ENCODE measurements around the gene RWDD4.

RWDD4 gene

GRCh38 chr4:183626168-183626567 lies 32.8 kb downstream of the RWDD4 start:
- no peak for DNase-seq
- TF ChIP-seq GATA1 (IDR thresholded peaks at IDR 0.05; ENCODE audit: low read depth, low read length) (no peak), POLR2A (IDR thresholded peaks at IDR 0.05; ENCODE audit: low read length) (no peak)

- no peak for DNase-seq
- no peak for TF ChIP-seq POLR2A (IDR thresholded peaks at IDR 0.05; ENCODE audit: low read length)
- no peak for TF ChIP-seq GATA1 (IDR thresholded peaks at IDR 0.05; ENCODE audit: low read depth, low read length)
Measured at GRCh38 chr4:183624548-183624947, 34.4 kb downstream of the RWDD4 start.

GRCh38 chr4:183621875-183622274 lies 37.1 kb downstream of the RWDD4 start:
- no peak for DNase-seq
- no peak for TF ChIP-seq GATA1 (IDR thresholded peaks at IDR 0.05; ENCODE audit: low read depth, low read length)
- no peak for TF ChIP-seq POLR2A (IDR thresholded peaks at IDR 0.05; ENCODE audit: low read length)

- TF ChIP-seq GATA1 (IDR thresholded peaks at IDR 0.05; ENCODE audit: low read depth, low read length), result no peak
- no peak for TF ChIP-seq POLR2A (IDR thresholded peaks at IDR 0.05; ENCODE audit: low read length)
- no peak for DNase-seq
Measured at GRCh38 chr4:183620421-183620820, 38.6 kb downstream of the RWDD4 start.

- TF ChIP-seq POLR2A (IDR thresholded peaks at IDR 0.05; ENCODE audit: low read length) (no peak), GATA1 (IDR thresholded peaks at IDR 0.05; ENCODE audit: low read depth, low read length) (no peak)
- DNase-seq, result no peak
Measured at GRCh38 chr4:183618681-183619080, 40.3 kb downstream of the RWDD4 start.

GRCh38 chr4:183617075-183617474 lies 41.9 kb downstream of the RWDD4 start:
- TF ChIP-seq POLR2A (IDR thresholded peaks at IDR 0.05; ENCODE audit: low read length), result no peak
- no peak for TF ChIP-seq GATA1 (IDR thresholded peaks at IDR 0.05; ENCODE audit: low read depth, low read length)
- no peak for DNase-seq

GRCh38 chr4:183612329-183613250 lies 46.4 kb downstream of the RWDD4 start:
- no peak for DNase-seq

GRCh38 chr4:183611210-183611830 lies 47.7 kb downstream of the RWDD4 start:
- DNase-seq, result no peak
- TF ChIP-seq POLR2A (IDR thresholded peaks at IDR 0.05; ENCODE audit: low read length), result no peak
- TF ChIP-seq GATA1 (IDR thresholded peaks at IDR 0.05; ENCODE audit: low read depth, low read length), result no peak

More at GRCh38 chr4:183612329-183613250, 46.4 kb downstream of the RWDD4 start:
- TF ChIP-seq GATA1 (IDR thresholded peaks at IDR 0.05; ENCODE audit: low read depth, low read length) (no peak), POLR2A (IDR thresholded peaks at IDR 0.05; ENCODE audit: low read length) (no peak)

GRCh38 chr4:183610613-183611012 lies 48.4 kb downstream of the RWDD4 start:
- peak in 1 of 2 experiments; percentile 11 for DNase-seq
- TF ChIP-seq GATA1 (IDR thresholded peaks at IDR 0.05; ENCODE audit: low read depth, low read length) (no peak), POLR2A (IDR thresholded peaks at IDR 0.05; ENCODE audit: low read length) (no peak)

GRCh38 chr4:183610033-183610432 lies 49.0 kb downstream of the RWDD4 start:
- DNase-seq, result no peak
- no peak for TF ChIP-seq GATA1 (IDR thresholded peaks at IDR 0.05; ENCODE audit: low read depth, low read length)

- no peak for TF ChIP-seq GATA1 (IDR thresholded peaks at IDR 0.05; ENCODE audit: low read depth, low read length)
- TF ChIP-seq POLR2A (IDR thresholded peaks at IDR 0.05; ENCODE audit: low read length), result no peak
- DNase-seq, result no peak
Measured at GRCh38 chr4:183609151-183609550, 49.8 kb downstream of the RWDD4 start.

GRCh38 chr4:183607894-183608293 lies 51.1 kb downstream of the RWDD4 start:
- no peak for TF ChIP-seq POLR2A (IDR thresholded peaks at IDR 0.05; ENCODE audit: low read length)
- TF ChIP-seq GATA1 (IDR thresholded peaks at IDR 0.05; ENCODE audit: low read depth, low read length), result no peak
- no peak for DNase-seq

- DNase-seq, result peak in 1 of 2 experiments; percentile 32
- TF ChIP-seq GATA1 (IDR thresholded peaks at IDR 0.05; ENCODE audit: low read depth, low read length) (no peak), POLR2A (IDR thresholded peaks at IDR 0.05; ENCODE audit: low read length) (no peak)
Measured at GRCh38 chr4:183602557-183603027, 56.4 kb downstream of the RWDD4 start.

GRCh38 chr4:183601381-183601780 lies 57.6 kb downstream of the RWDD4 start:
- no peak for TF ChIP-seq POLR2A (IDR thresholded peaks at IDR 0.05; ENCODE audit: low read length)

More at GRCh38 chr4:183601381-183601780, 57.6 kb downstream of the RWDD4 start:
- DNase-seq, result no peak

Measured in erythroblast (primary cell).